ACC112 (cell line): ENCODE data around the gene FADS2.

Source experiments
- H2AFZ ChIP-seq: fragments of 200-600 bp; sonication (generic); one replicate; pipeline ENCODE4 v1.6.0; 2017; ENCODE audit warnings: antibody characterized with exemption, low read length; ENCODE audit not compliant: unreplicated experiment
- H3K27ac ChIP-seq: fragments of 200-600 bp; sonication (generic); 2 replicates; pipeline ENCODE4 v1.5.1; 2014; ENCODE audit warnings: low read depth, mild to moderate bottlenecking, antibody characterized with exemption, low read length, moderate library complexity
- H3K27me3 ChIP-seq: fragments of 200-600 bp; sonication (generic); 2 replicates; pipeline ENCODE4 v1.6.1; 2014; ENCODE audit warnings: mild to moderate bottlenecking, antibody characterized with exemption, low read length, moderate library complexity, mixed read lengths; ENCODE audit not compliant: insufficient read depth
- H3K36me3 ChIP-seq: fragments of 200-600 bp; sonication (generic); 2 replicates; pipeline ENCODE4 v1.6.1; 2016; ENCODE audit warnings: mild to moderate bottlenecking, antibody characterized with exemption, low read length, moderate library complexity, mixed read lengths; ENCODE audit not compliant: insufficient read depth
- H3K4me1 ChIP-seq: fragments of 200-600 bp; sonication (generic); one replicate; pipeline ENCODE4 v1.6.1; 2016; ENCODE audit warnings: low read length, mixed read lengths; ENCODE audit not compliant: insufficient read depth, unreplicated experiment, control insufficient read depth
- H3K4me3 ChIP-seq: fragments of 200-600 bp; sonication (generic); 2 replicates; pipeline ENCODE4 v1.5.1; 2014; ENCODE audit warnings: mild to moderate bottlenecking, low read depth, low read length
- H3K79me2 ChIP-seq: fragments of 200-600 bp; sonication (generic); one replicate; pipeline ENCODE4 v1.6.0; 2016; ENCODE audit warnings: low read length; ENCODE audit not compliant: control insufficient read depth, unreplicated experiment, insufficient read depth

The FADS2 gene

GRCh38 chr11:61784506-61784805 lies 43.6 kb upstream of the FADS2 start:
- H3K27ac ChIP-seq: no peak overlapping the region
- peaks cover 4% of the 10 kb centered on the region; the same call in 1 of the 2 replicates for H3K36me3 ChIP-seq

DNA sequence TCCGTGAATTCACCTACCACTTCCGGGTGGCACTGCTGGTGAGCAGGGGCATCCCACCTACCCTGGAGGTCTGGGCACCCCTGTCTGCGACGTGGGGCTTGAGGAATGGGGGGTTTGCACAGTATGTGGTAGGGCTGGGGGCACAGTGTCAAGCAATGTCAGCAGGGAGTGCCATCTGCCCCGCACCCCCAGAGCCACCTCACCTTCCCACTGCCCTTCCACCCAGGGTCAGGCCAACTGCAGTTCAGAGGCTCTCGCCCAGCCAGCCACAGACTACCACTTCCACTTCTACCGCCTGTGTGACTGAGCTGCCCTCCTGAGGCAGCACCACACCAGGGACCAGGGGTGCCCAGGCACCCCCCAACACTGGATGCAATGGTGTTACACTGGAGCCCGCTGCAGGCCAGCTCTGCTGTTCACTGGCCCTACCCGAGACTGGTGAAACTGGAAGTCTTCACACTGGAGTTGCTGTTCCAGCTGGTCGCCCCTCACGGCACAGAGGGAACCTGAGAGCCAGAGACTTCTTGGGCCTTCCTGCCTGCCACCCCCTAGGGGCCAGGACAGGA lies 42.2 kb upstream of the FADS2 start:
- Histone ChIP-seq H2AFZ (no peak overlapping the region), H3K79me2 (peaks cover 8% of the 10 kb centered on the region), H3K4me1 (no peaks in the 10 kb centered on the region), H3K36me3 (peaks cover 6% of the 10 kb centered on the region; the same call in 1 of the 2 replicates), H3K27me3 (no peaks in the 10 kb centered on the region), H3K4me3 (no peak overlapping the region), H3K27ac (no peak overlapping the region)

More at GRCh38 chr11:61784506-61784805, 43.6 kb upstream of the FADS2 start:
- H3K79me2 ChIP-seq: no peaks in the 10 kb centered on the region
- H3K27me3 ChIP-seq: no peaks in the 10 kb centered on the region
- H3K4me3 ChIP-seq: no peak overlapping the region
- no peak overlapping the region for H2AFZ ChIP-seq
- no peaks in the 10 kb centered on the region for H3K4me1 ChIP-seq

DNA sequence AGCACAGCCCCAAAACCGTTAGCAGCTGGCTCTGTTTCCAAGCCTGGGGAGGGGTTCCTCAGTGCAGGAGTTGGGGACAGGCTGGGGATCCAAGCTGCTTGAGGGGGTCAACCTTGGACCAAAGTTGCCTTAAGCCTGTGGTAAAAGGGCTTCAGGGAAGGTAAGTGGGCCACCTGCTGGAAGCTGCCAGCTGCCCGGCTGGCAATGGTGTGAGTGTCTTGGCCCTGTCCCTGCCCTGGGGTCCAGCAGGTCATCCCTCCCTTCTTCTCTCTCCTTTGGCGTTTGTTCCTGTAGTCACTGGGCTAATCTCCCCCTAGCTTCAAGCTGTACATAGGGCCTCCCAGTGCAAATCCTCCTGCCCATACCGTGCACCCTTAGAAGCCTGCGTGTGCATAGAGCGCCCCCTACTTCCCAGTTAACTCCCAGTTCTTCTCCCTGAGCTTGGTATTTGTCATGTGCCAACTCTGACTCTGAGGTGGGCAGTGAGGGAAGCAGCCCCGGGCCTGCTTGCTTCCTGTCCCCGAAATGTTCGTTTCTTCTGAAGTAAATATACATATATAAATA lies 40.1 kb upstream of the FADS2 start:
- Histone ChIP-seq H2AFZ (no peak overlapping the region), H3K4me3 (no peak overlapping the region), H3K4me1 (no peaks in the 10 kb centered on the region), H3K27ac (no peak overlapping the region), H3K79me2 (peaks cover 20% of the 10 kb centered on the region), H3K27me3 (no peaks in the 10 kb centered on the region), H3K36me3 (peaks cover 6% of the 10 kb centered on the region; the same call in 1 of the 2 replicates)

DNA sequence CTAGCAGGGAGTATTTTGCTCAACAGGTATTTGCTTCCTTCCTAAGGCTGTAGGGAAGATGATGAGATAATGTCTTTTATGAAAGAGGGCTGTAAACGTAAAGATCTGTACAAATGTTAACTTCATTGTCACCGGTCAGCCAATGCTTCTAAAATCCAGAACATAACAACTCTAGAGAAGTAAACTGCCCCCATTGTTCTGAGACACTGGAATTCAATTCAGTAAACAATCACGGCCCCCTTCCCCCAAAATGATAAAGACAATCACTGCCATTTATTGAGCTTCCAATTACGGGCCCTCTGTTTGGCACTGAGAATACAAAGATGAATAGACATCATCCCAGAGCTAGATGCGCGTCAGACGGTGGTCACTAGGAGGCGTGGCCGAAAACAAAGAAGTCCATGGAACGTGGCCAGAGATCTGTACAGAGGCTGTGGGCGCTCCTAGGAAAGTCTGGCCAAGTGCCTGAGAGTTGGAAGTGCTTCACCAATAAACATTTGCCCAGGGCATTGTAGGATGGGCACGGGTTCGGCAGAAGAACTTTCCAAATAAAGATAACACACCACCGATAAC lies 36.3 kb upstream of the FADS2 start:
- Histone ChIP-seq H3K79me2 (peaks cover 56% of the 10 kb centered on the region), H3K27me3 (no peaks in the 10 kb centered on the region), H3K36me3 (peaks cover 6% of the 10 kb centered on the region; the same call in 1 of the 2 replicates), H3K27ac (peak overlapping the region; percentile 91), H2AFZ (peak overlapping the region; percentile 48), H3K4me1 (peaks cover 7% of the 10 kb centered on the region), H3K4me3 (peak overlapping the region; percentile 89)

DNA sequence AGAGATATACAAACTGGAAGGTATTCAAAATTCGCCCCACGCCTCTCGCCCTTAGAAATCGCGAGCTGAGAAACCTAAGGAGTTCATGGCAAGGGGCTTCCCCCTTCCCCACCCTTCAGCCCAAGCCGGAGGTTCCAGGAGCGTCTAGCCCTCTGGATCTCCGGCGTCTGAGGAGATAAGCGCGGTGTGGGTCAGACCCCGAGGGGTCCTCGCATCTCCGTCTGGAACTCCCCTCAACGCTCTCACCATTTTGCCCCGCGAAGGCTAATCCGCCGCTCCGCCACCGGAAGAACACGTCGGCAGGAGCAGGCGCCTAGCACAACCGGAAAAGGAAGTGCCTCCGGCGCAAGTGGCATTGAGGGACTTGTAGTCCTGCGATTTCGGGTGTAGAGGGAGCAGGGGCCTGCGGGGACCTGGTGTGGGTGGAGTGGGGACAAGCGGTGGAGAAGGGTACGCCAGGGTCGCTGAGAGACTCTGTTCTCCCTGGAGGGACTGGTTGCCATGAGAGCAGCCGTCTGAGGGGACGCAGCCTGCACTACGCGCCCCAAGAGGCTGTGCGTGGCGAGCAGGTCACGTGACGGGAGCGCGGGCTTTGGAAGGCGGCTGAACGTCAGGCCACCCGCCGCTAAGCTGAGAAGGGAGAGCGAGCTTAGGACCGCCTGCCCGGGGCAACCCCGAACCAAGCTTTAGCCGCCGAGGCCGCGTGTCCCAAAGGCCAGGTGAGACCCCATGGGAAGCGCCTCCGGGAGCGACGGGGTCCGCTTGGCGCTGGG lies 35.6 kb upstream of the FADS2 start, which contains the start of the genes FEN1 and TMEM258:
Gene FEN1 (plus strand): TSS at position 602 of the 773 bp plus-strand sequence. CDS start 2,451 bp downstream, outside the sequence.
Gene TMEM258 (minus strand): TSS at position 290 of the 773 bp plus-strand sequence. CDS start 41 bp downstream, at position 249.
- no peaks in the 10 kb centered on the region for H3K27me3 ChIP-seq
- H2AFZ ChIP-seq: peak within 1 kb of the TSS; percentile 71
- peak within 1 kb of the TSS; percentile 91 for H3K27ac ChIP-seq
- H3K4me1 ChIP-seq: peaks cover 7% of the 10 kb centered on the region
- peak within 1 kb of the TSS; percentile 89 for H3K4me3 ChIP-seq
- H3K79me2 ChIP-seq: peaks cover 62% of the 10 kb centered on the region
- H3K36me3 ChIP-seq: peaks cover 6% of the 10 kb centered on the region; the same call in 1 of the 2 replicates

- Histone ChIP-seq H3K4me3 (peak overlapping the region; percentile 89), H3K27ac (peak overlapping the region; percentile 91), H3K4me1 (peaks cover 7% of the 10 kb centered on the region), H2AFZ (peak overlapping the region; percentile 71), H3K27me3 (no peaks in the 10 kb centered on the region), H3K79me2 (peaks cover 66% of the 10 kb centered on the region), H3K36me3 (peaks cover 6% of the 10 kb centered on the region; the same call in 1 of the 2 replicates)
Measured at GRCh38 chr11:61793083-61793828, 34.8 kb upstream of the FADS2 start.

GRCh38 chr11:61793829-61794204 lies 34.3 kb upstream of the FADS2 start:
- Histone ChIP-seq H3K36me3 (peaks cover 6% of the 10 kb centered on the region; the same call in 1 of the 2 replicates), H3K4me3 (peak overlapping the region; percentile 89), H3K4me1 (peaks cover 7% of the 10 kb centered on the region), H3K27ac (peak overlapping the region; percentile 91), H2AFZ (no peak overlapping the region), H3K79me2 (peaks cover 71% of the 10 kb centered on the region), H3K27me3 (no peaks in the 10 kb centered on the region)

DNA sequence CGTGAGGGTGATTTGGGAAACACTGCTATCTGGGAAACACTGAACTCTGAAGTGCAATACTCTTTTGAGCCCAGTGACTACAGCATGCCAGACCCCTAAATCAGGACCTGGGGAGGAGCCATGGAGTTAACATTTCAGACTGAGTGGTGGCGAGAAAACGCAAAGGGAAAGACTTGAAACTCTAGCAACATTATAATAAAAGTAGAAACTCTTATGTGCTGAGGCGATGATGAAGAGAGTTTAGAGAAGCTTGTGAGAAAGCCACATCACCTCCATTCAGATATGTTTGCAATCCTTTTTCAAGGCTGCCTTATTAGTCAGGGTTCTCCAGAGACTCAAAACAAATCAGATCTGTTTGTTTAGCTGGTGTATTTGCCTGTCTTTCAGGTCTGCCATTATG lies 33.5 kb upstream of the FADS2 start:
- Histone ChIP-seq H3K4me1 (peaks cover 11% of the 10 kb centered on the region), H3K27me3 (no peaks in the 10 kb centered on the region), H3K36me3 (peaks cover 1% of the 10 kb centered on the region; the same call in 1 of the 2 replicates), H3K79me2 (peaks cover 75% of the 10 kb centered on the region), H2AFZ (no peak overlapping the region), H3K27ac (peak overlapping the region; percentile 2; the same call in 1 of the 2 replicates), H3K4me3 (peak overlapping the region; percentile 48; the same call in 1 of the 2 replicates)

- Histone ChIP-seq H3K27me3 (no peaks in the 10 kb centered on the region), H3K27ac (no peak overlapping the region), H3K4me3 (no peak overlapping the region), H2AFZ (no peak overlapping the region), H3K79me2 (peaks cover 72% of the 10 kb centered on the region), H3K4me1 (peaks cover 13% of the 10 kb centered on the region), H3K36me3 (no peaks in the 10 kb centered on the region; the same call in 1 of the 2 replicates)
Measured at GRCh38 chr11:61795459-61795858, 32.6 kb upstream of the FADS2 start.
